Activated CD8-positive, alpha-beta memory T cell treated with anti-CD3 and anti-CD28 coated beads for 4 hours (primary cell): ENCODE data around the gene DOK7.

Experiments used
- DNase-seq, 2 donors: peaks; one replicate each; pipeline ENCODE4 v3.0.0-alpha.2; 2020; ENCODE audit warnings: low read depth in 2 of 2

DOK7 gene

GRCh38 chr4:3487861-3488260 is 24.8 kb downstream of the DOK7 start:
- no peak for DNase-seq

DNA sequence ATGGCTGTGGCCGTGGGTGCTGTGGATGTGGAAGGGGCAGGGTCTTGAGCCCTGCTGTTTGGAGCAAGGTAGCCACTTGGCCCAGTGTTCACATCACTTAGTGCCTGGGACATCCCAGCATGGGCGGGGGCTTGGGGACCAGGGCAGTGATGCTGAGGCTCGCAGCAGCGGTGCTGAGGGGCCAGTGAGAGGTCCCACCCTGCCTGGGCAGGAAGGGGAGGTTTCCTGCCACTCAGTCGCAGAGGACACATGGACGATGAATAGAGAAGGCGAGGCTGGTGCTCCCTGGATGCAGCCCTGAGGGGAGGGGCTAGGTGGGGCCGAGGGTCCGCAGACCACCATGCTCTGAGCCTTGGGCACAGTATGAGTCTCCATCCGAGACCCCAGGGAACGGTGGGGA is 25.7 kb downstream of the DOK7 start:
- no peak for DNase-seq

- DNase-seq = no peak
Observed at GRCh38 chr4:3489451-3489962, 26.4 kb downstream of the DOK7 start.

- DNase-seq = no peak
Observed at GRCh38 chr4:3491681-3492405, 28.7 kb downstream of the DOK7 start.

DNA sequence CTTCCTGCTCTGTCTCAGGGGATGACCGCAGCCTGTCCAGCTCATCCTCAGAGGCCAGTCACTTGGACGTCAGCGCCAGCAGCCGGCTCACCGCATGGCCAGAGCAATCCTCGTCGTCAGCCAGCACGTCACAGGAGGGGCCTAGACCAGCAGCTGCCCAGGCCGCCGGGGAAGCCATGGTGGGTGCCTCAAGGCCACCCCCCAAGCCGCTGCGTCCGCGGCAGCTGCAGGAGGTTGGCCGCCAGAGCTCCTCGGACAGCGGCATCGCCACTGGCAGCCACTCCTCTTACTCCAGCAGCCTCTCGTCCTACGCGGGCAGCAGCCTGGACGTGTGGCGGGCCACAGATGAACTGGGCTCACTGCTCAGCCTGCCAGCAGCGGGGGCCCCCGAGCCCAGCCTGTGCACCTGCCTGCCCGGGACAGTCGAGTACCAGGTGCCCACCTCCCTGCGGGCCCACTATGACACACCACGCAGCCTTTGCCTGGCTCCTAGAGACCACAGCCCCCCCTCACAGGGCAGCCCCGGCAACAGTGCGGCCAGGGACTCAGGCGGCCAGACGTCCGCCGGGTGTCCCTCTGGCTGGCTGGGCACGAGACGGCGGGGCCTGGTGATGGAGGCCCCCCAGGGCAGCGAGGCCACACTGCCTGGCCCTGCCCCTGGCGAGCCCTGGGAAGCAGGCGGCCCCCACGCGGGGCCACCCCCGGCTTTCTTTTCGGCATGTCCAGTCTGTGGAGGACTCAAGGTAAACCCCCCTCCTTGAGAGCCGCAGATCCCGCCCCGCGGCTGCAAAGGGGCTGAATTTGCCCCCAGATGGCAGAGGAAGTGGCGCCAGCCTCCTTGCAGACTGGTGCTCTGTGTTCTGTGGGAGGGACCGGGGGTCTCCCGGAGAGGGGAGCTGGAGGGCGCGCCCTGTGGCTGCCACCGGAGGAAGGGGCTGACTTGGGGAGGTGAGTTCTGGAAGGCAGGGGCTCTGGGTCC is 29.9 kb downstream of the DOK7 start:
- DNase-seq = no peak

- no peak for DNase-seq
Observed at GRCh38 chr4:3493720-3494461, 30.8 kb downstream of the DOK7 start.

DNA sequence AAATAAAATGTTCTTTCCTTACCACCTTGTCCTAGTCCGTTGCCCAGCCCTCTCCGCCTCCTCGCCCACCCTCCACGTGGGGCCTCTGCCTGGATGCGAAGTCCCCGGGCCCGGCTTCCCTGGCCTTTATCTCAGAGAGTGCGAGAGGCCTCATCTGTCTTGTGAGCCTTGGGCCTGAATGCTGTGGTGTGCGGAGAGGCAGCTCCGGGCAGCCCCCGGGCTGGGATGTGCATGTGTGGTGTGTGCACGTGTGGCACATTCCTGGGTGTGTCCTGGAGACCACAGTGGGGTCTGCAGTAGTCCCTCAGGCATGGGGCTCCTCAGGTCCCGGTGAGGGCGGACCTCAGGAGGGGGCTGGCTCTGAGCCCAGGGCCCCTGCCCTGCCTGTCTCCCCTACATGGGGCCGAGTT is 31.4 kb downstream of the DOK7 start:
- no peak for DNase-seq

DNA sequence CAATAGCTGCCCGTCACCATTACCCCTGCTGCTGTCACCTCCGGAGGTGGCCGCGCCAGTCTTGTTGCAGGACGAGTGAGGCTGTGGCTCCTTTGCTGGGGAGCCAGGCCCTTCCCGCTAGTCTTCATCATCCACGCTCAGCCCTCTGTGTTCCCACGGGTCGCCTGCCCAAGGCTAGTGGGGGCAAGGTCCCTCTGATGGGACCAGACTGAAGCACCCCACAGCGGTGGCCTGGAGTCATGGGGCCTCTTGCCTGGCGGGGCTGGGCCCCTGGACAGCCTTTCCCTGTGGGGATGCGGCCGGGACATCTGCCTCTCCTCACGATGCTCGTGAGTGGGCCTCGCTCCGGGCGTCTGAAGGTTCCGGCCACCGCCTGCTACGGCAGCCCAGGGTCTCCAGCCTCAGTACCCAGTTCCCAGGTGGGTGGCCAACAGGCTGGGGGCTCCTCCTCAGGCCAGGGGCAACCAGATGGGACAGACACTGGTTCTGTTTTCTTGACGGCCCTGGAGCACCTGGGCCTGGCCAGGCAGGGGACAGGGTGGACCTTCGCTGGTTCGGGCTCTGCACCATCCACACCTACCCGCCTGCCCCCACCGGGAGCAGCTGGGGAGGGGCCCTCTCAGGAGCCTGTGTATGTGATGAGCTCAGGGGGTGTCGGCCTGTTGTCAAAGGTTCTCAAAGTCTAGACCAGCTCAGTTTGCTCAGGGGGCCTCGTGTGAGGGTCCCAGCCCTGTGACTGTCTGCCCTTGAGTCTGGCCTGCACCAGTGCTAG is 32.3 kb downstream of the DOK7 start:
- no peak for DNase-seq

GRCh38 chr4:3496021-3496420 is 32.9 kb downstream of the DOK7 start:
- no peak for DNase-seq

DNA sequence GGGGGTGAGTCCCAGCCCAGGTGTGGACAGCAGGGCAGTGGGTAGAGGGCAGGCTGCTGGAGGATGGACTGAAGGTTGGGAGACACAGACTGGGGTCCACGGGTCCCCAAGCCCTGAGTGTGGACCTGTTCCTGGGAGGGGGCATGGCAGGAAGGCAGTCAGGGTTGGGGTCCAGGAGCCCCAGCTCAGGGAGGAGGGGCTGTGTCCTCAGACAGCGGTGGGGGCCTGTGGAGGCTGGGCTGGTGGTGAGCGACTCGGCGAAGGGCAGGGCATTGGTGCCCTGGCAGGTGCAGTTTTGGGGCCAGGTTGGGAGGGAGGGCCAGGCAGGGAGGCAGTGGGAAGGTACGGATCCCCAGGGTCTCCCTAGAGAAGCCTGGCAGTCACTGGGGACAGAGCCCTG is 34.0 kb downstream of the DOK7 start:
- no peak for DNase-seq

DNA sequence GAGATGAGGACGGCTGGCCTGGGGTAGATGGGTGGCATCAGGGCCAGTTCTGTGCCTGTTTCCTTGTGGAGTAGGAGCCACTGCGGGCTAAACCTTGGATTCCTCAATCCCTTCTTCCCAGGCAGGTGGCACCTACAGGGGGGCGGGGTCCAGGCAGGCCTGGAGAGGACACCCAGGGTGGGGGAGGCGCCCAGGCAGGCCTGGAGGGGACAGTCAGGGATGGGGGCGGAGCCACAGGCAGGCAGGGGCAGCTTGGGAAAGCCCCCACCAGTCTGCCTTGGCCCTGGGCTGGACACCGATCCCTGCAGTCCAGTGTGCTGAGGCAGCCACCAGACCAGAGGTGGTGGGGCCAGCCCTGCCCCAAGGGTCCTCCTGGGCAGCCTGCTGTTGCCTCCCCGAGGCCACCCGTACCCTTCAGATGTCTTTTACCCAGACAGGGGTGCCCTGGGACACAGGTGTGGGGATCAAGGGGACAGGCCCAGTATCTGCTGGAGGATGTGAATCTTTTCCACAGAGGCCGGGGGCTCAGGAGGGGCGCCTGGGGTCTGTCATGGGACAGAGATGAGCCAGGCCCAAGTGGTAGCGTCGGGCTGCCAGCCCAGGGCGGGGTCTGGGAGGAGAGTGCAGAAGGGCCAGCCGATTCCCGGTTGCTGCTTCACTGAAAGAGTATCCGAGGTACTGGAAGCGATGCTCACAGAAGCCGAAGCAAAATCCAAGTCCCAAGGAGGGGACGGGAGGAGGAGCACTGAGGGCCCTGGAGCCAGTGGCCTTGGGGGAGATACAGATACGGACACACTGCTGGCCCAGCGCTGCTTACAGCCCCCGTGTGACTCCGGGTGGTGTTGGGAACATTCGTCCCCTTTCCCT is 34.6 kb downstream of the DOK7 start:
- DNase-seq = no peak

GRCh38 chr4:3498407-3498806 is 35.3 kb downstream of the DOK7 start:
- no peak for DNase-seq

- no peak for DNase-seq
Observed at GRCh38 chr4:3498901-3499510, 35.9 kb downstream of the DOK7 start.

- DNase-seq = no peak
Observed at GRCh38 chr4:3499710-3500109, 36.6 kb downstream of the DOK7 start.

DNA sequence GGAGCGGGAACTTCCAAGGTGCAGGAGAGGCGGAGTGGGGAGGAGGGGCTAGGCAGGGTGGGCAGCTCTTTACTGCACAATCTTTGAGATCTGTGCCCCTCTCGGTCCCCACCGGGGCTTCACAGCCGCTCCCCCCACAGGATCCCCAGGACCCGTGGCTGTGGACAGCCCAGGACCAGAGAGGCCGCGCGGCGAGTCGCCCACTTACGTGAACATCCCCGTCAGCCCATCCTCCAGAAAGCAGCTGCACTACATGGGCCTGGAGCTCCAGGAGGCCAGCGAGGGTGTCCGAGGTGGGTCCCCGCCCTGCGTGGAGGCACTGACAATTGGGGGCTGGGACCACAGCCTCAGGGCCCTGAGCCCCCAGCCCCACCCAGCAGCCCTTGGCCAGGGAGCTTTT is 37.0 kb downstream of the DOK7 start:
- no peak for DNase-seq

GRCh38 chr4:3500634-3501101 is 37.6 kb downstream of the DOK7 start:
- no peak for DNase-seq

GRCh38 chr4:3501126-3501824 is 38.2 kb downstream of the DOK7 start:
- no peak for DNase-seq

GRCh38 chr4:3501825-3502425 is 38.8 kb downstream of the DOK7 start:
- no peak for DNase-seq
